ENCODE data around the gene GPR12. TPM values are rescaled to one million over a fixed set of nuclear protein-coding genes. Genes with fewer than 3 reads are reported as not detected.

GPR12 gene
- total RNA-seq, 1 donor from 2014 or later: not detected

GRCh38 chr13:26707122-26708006, 53.2 kb downstream of the GPR12 start:
- intact Hi-C loops (cut with DNase I): loop anchor here (2.0 kb wide), 2 partner anchors 165 to 223 kb away; no protein-coding TSS in a partner anchor

GRCh38 chr13:26706381-26706780, 54.2 kb downstream of the GPR12 start:
- intact Hi-C loops (cut with DNase I): loop anchor here (2.0 kb wide), 1 partner anchor 224 kb away; no protein-coding TSS in a partner anchor
- no peak for DNase-seq (ENCODE audit: low spot score)

More at GRCh38 chr13:26707122-26708006, 53.2 kb downstream of the GPR12 start:
- no peak for DNase-seq (ENCODE audit: low spot score)

GRCh38 chr13:26705536-26705935, 55.0 kb downstream of the GPR12 start:
- intact Hi-C loops (cut with DNase I): no loop called here
- DNase-seq (ENCODE audit: low spot score): no peak

Other genes starting within 250 kb of the GPR12 start
- gene WASF3, start 203.1 kb downstream of the GPR12 start, total RNA-seq: 7.4 TPM